ENCODE results near the gene CORO2B. TPM values are rescaled to one million over a fixed set of nuclear protein-coding genes. Genes with fewer than 3 reads are reported as not detected.

CORO2B gene
- polyA plus RNA-seq, 3 donors, result 0.03 TPM; not detected in 2

- H3K4me1 Mint-ChIP-seq, result peaks cover 8% of the 10 kb centered on the region
- WGBS (ENCODE audit: insufficient coverage), result 30% methylated on average over 3 of the region's 6 CpGs
- H3K4me3 ChIP-seq (replicated peaks in 1 of 3; ENCODE audit: low read depth in 2 of 3, low read length in 3 of 3), result no peak overlapping the region
- no peaks in the 10 kb centered on the region for H3K4me1 ChIP-seq (ENCODE audit: control insufficient read depth in 1 of 2, insufficient read depth in 2 of 2, low read length in 2 of 2)
- no peaks in the 10 kb centered on the region for H3K36me3 Mint-ChIP-seq
- no peak overlapping the region for H3K4me3 Mint-ChIP-seq
- H3K27ac Mint-ChIP-seq, result no peak overlapping the region
- no peaks in the 10 kb centered on the region for H3K36me3 ChIP-seq (replicated peaks in 1 of 2; ENCODE audit: control insufficient read depth in 1 of 2, insufficient read depth in 2 of 2, low read length in 2 of 2)
- no peak for TF ChIP-seq CTCF (IDR thresholded peaks at IDR 0.05)
- H3K79me2 ChIP-seq (ENCODE audit: insufficient read depth, low read length), result no peaks in the 10 kb centered on the region
- no peaks in the 10 kb centered on the region for H3K9me3 ChIP-seq (replicated peaks in 1 of 2; ENCODE audit: control insufficient read depth in 1 of 2, insufficient read depth in 1 of 2, low read length in 2 of 2)
- DNase-seq, result no peak
- no peaks in the 10 kb centered on the region for H3K27me3 ChIP-seq (ENCODE audit: control insufficient read depth in 2 of 2, insufficient read depth in 2 of 2, low read length in 2 of 2)
- H2AFZ ChIP-seq (ENCODE audit: insufficient read depth, low read depth, low read length, poor library complexity, severe bottlenecking), result no peak overlapping the region
- peaks cover 2 to 4% (median 3%) of the 10 kb centered on the region in 3 donors for H3K27me3 Mint-ChIP-seq (ENCODE audit: low read depth in 3 of 3)
- H3K4me2 ChIP-seq (replicated peaks; ENCODE audit: extremely low read depth, low read length, poor library complexity, severe bottlenecking), result no peak overlapping the region
- no peaks in the 10 kb centered on the region for H3K9me3 Mint-ChIP-seq
- intact Hi-C loops (cut with micrococcal nuclease), result no loop called here
- no peak overlapping the region for H3K27ac ChIP-seq (ENCODE audit: low read depth in 1 of 2, low read length in 2 of 2)
- H3K9ac ChIP-seq (ENCODE audit: insufficient read depth, low read length, poor library complexity, severe bottlenecking), result no peak overlapping the region
- H4K20me1 ChIP-seq (ENCODE audit: insufficient read depth, low read length), result no peaks in the 10 kb centered on the region
Observed at GRCh38 chr15:68666120-68666811, 87.5 kb downstream of the CORO2B start.

GRCh38 chr15:68666812-68667450, 88.1 kb downstream of the CORO2B start:
- H3K9me3 Mint-ChIP-seq, result peaks cover 0 to 1% (median 0%) of the 10 kb centered on the region in 7 donors
- H3K27me3 Mint-ChIP-seq (ENCODE audit: low read depth in 3 of 3), result peaks cover 2 to 4% (median 3%) of the 10 kb centered on the region in 3 donors
- Histone ChIP-seq H3K27me3 (ENCODE audit: control insufficient read depth in 2 of 2, insufficient read depth in 2 of 2, low read length in 2 of 2) (no peaks in the 10 kb centered on the region), H3K9ac (ENCODE audit: insufficient read depth, low read length, poor library complexity, severe bottlenecking) (no peak overlapping the region), H3K4me1 (ENCODE audit: control insufficient read depth in 1 of 2, insufficient read depth in 2 of 2, low read length in 2 of 2) (no peaks in the 10 kb centered on the region), H3K4me2 (replicated peaks; ENCODE audit: extremely low read depth, low read length, poor library complexity, severe bottlenecking) (no peak overlapping the region), H3K9me3 (replicated peaks in 1 of 2; ENCODE audit: control insufficient read depth in 1 of 2, insufficient read depth in 1 of 2, low read length in 2 of 2) (no peaks in the 10 kb centered on the region), H3K79me2 (ENCODE audit: insufficient read depth, low read length) (no peaks in the 10 kb centered on the region), H4K20me1 (ENCODE audit: insufficient read depth, low read length) (no peaks in the 10 kb centered on the region), H3K27ac (ENCODE audit: low read depth in 1 of 2, low read length in 2 of 2) (no peak overlapping the region), H3K4me3 (replicated peaks in 1 of 3; ENCODE audit: low read depth in 2 of 3, low read length in 3 of 3) (no peak overlapping the region), H3K36me3 (replicated peaks in 1 of 2; ENCODE audit: control insufficient read depth in 1 of 2, insufficient read depth in 2 of 2, low read length in 2 of 2) (no peaks in the 10 kb centered on the region), H2AFZ (ENCODE audit: insufficient read depth, low read depth, low read length, poor library complexity, severe bottlenecking) (no peak overlapping the region)
- TF ChIP-seq CTCF (IDR thresholded peaks at IDR 0.05), result no peak
- no peak overlapping the region for H3K4me3 Mint-ChIP-seq
- peak overlapping the region in 1 of 7 donors; percentile 27 for H3K27ac Mint-ChIP-seq
- DNase-seq, result no peak
- H3K36me3 Mint-ChIP-seq, result no peaks in the 10 kb centered on the region
- 70% methylated on average over 11 of the region's 12 CpGs for WGBS (ENCODE audit: insufficient coverage)
- intact Hi-C loops (cut with micrococcal nuclease), result no loop called here
- H3K4me1 Mint-ChIP-seq, result peaks cover 8% of the 10 kb centered on the region

Measured in CD14-positive monocyte (primary cell).